HCT116 (cell line): ENCODE measurements around the gene UBR2.

ENCODE experiments used
- CEBPB ChIP-seq: IDR thresholded peaks from 2 replicates; pipeline ENCODE4 v1.6.1; 2012; ENCODE audit warnings: low read depth
- EZH2phosphoT487 ChIP-seq: fragments of 200-600 bp; IDR thresholded peaks from 2 replicates; pipeline ENCODE4 v1.6.1; 2018; ENCODE audit warnings: antibody characterized with exemption, borderline replicate concordance
- POLR2A ChIP-seq: IDR thresholded peaks from 2 replicates; pipeline ENCODE4 v1.7.0; 2011; ENCODE audit warnings: borderline replicate concordance; ENCODE audit not compliant: insufficient read depth, insufficient read length; ENCODE audit errors: extremely low read depth
- POLR2AphosphoS5 ChIP-seq: IDR thresholded peaks from 2 replicates; pipeline ENCODE4 v1.6.1; 2011; ENCODE audit warnings: mild to moderate bottlenecking, low read depth, low read length, moderate library complexity
- RAD21 ChIP-seq: IDR thresholded peaks from 2 replicates; pipeline ENCODE4 v1.6.1; 2012; ENCODE audit warnings: low read depth, mild to moderate bottlenecking
- SP1 ChIP-seq: IDR thresholded peaks from 2 replicates; pipeline ENCODE4 v1.6.1; 2012; ENCODE audit warnings: low read depth
- YY1 ChIP-seq: IDR thresholded peaks from 2 replicates; pipeline ENCODE4 v1.6.1; 2011; ENCODE audit warnings: low read length, low read depth, moderate library complexity, mild to moderate bottlenecking; ENCODE audit not compliant: insufficient replicate concordance; ENCODE audit errors: extremely low read depth
- ZNF274 ChIP-seq: fragments of 200-500 bp; sonication (Bioruptor generic); IDR thresholded peaks from 2 replicates; pipeline ENCODE4 v1.6.1; 2014; ENCODE audit warnings: mild to moderate bottlenecking, low read depth, low read length, inconsistent platforms
- TF ChIP-seq, protein P1 (sequence below): IDR thresholded peaks from 2 replicates; pipeline ENCODE4 v1.6.1; 2012
- TF ChIP-seq, protein P2 (sequence below), 3 experiments: fragments of 200-600 bp in 1 of 3; sonication (generic) in 1 of 3; IDR thresholded peaks in 2 of 3; conservative IDR thresholded peaks in 1 of 3; 2 replicates each; pipeline ENCODE4 v1.5.1; 2012 to 2017; ENCODE audit warnings: low read depth in 2 of 3, low read length in 2 of 3, antibody characterized with exemption in 1 of 3, borderline replicate concordance in 1 of 3, control low read depth in 1 of 3, mild to moderate bottlenecking in 1 of 3, mixed read lengths in 1 of 3, mixed run types in 1 of 3, moderate library complexity in 1 of 3; ENCODE audit not compliant: insufficient read depth in 1 of 3
- TF ChIP-seq, protein P3 (sequence below): IDR thresholded peaks from 2 replicates; pipeline ENCODE4 v1.6.1; 2012; ENCODE audit warnings: low read depth

DNA sequence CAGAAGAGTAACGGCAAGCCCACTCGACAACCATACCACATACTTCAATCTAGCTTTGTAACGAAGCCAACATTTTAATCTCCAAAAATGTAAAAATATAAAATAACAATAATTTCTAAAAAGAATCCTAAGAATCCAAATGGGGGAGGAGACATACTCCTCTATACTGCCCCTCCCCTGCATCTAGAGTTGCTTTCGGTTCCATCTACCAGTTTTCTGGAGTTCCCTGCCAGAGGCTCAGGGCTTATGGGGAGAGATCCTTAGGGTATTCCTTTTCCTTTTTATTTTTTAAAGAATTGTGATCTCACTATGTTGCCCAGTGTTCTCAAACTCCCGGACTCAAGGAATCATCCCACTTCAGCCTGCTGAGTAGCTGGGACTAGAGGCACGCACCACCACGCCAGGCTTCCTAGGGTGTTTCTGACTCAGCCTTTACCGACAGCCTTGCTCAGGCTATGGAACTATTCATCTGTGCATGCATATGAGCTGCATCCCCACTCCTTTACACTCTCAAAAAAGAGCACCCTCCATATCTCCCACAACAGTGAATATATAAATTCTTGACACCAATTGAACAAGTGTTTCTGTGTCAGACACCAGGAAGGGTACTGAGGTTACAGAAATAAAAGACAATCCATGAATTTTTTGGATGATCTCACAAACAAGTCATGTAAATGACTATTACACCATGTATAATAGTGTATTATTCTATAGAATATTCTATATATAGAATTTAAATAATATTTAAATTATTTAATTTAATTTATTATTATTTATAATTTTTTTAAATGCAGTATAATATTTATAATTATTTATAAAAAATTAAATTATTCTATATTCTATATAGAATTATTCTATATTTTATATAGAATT, 40.7 kb upstream of the UBR2 start:
- TF ChIP-seq, protein P1, sequence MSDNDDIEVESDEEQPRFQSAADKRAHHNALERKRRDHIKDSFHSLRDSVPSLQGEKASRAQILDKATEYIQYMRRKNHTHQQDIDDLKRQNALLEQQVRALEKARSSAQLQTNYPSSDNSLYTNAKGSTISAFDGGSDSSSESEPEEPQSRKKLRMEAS, result no peak
- TF ChIP-seq, protein P2, sequence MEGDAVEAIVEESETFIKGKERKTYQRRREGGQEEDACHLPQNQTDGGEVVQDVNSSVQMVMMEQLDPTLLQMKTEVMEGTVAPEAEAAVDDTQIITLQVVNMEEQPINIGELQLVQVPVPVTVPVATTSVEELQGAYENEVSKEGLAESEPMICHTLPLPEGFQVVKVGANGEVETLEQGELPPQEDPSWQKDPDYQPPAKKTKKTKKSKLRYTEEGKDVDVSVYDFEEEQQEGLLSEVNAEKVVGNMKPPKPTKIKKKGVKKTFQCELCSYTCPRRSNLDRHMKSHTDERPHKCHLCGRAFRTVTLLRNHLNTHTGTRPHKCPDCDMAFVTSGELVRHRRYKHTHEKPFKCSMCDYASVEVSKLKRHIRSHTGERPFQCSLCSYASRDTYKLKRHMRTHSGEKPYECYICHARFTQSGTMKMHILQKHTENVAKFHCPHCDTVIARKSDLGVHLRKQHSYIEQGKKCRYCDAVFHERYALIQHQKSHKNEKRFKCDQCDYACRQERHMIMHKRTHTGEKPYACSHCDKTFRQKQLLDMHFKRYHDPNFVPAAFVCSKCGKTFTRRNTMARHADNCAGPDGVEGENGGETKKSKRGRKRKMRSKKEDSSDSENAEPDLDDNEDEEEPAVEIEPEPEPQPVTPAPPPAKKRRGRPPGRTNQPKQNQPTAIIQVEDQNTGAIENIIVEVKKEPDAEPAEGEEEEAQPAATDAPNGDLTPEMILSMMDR (IDR thresholded peaks at IDR 0.05 in 2 of 3, conservative IDR thresholded peaks at IDR 0.05 in 1 of 3; ENCODE audit: borderline replicate concordance in 1 of 3, insufficient read depth in 1 of 3, low read depth in 2 of 3, low read length in 2 of 3), result no peak
- TF ChIP-seq, protein P3, sequence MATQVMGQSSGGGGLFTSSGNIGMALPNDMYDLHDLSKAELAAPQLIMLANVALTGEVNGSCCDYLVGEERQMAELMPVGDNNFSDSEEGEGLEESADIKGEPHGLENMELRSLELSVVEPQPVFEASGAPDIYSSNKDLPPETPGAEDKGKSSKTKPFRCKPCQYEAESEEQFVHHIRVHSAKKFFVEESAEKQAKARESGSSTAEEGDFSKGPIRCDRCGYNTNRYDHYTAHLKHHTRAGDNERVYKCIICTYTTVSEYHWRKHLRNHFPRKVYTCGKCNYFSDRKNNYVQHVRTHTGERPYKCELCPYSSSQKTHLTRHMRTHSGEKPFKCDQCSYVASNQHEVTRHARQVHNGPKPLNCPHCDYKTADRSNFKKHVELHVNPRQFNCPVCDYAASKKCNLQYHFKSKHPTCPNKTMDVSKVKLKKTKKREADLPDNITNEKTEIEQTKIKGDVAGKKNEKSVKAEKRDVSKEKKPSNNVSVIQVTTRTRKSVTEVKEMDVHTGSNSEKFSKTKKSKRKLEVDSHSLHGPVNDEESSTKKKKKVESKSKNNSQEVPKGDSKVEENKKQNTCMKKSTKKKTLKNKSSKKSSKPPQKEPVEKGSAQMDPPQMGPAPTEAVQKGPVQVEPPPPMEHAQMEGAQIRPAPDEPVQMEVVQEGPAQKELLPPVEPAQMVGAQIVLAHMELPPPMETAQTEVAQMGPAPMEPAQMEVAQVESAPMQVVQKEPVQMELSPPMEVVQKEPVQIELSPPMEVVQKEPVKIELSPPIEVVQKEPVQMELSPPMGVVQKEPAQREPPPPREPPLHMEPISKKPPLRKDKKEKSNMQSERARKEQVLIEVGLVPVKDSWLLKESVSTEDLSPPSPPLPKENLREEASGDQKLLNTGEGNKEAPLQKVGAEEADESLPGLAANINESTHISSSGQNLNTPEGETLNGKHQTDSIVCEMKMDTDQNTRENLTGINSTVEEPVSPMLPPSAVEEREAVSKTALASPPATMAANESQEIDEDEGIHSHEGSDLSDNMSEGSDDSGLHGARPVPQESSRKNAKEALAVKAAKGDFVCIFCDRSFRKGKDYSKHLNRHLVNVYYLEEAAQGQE, result no peak
- no peak for TF ChIP-seq POLR2A
- TF ChIP-seq RAD21, result no peak
- TF ChIP-seq POLR2AphosphoS5, result no peak
- no peak for TF ChIP-seq SP1
- TF ChIP-seq CEBPB, result no peak
- no peak for TF ChIP-seq ZNF274
- no peak for TF ChIP-seq YY1
- TF ChIP-seq EZH2phosphoT487, result no peak
